K562 (cell line): ENCODE results near the gene GOLGA8J. TPM values are rescaled to one million over a fixed set of nuclear protein-coding genes. Genes with fewer than 3 reads are reported as not detected.

Experiments used
- ATAC-seq: fragments of 200-7000 bp; cut with Tn5 transposase; 3 replicates; pipeline ENCODE4 v1.9.1; 2020; ENCODE audit warnings: moderate library complexity
- BruUV-seq: library from RNA; stranded (reverse); fragments of 400-500 nt; replicated peaks from 2 replicates; lab custom pipeline; 2021; lab: Mats Ljungman, UMichigan
- CTCF ChIA-PET: fragments of 300-600 bp; formaldehyde crosslinking; extraction: SDS; loops from one replicate; lab custom pipeline; 2021; ENCODE audit warnings: low intra/inter-chr PET ratio; lab: Yijun Ruan, JAX
- POLR2A ChIA-PET: fragments of 300-600, 350-650 bp; sonication (Branson Sonifier 250); formaldehyde crosslinking; extraction: SDS; loops from one replicate; lab custom pipeline; 2021; ENCODE audit warnings: antibody characterized with exemption, inconsistent platforms; lab: Yijun Ruan, JAX
- DNase-seq, 4 experiments: peaks; one replicate each; pipeline versions ENCODE4 v3.0.0 to v3.0.0-alpha.2; 2011 to 2018; ENCODE audit warnings: low spot score in 3 of 4, mixed read lengths in 3 of 4; ENCODE audit errors: extremely low read depth in 1 of 4
- FAIRE-seq: peaks from 2 replicates; lab custom pipeline; 2011; peaks lifted over from hg19 to GRCh38; lab: Jason Lieb, UNC
- H2AFZ ChIP-seq: 2 replicates; pipeline ENCODE4 v1.6.0; 2011; ENCODE audit warnings: low read depth, low read length, control low read depth, inconsistent platforms
- H3K27ac ChIP-seq: fragments of 200-600 bp; 3 replicates; pipeline ENCODE4 v1.8.0; 2011; ENCODE audit warnings: low read depth, mild to moderate bottlenecking, control low read depth, inconsistent platforms, low read length, moderate library complexity, mixed read lengths; ENCODE audit errors: extremely low read depth
- H3K27me3 ChIP-seq, 2 experiments: fragments of 300-600 bp in 1 of 2; 2 replicates in 1 of 2; 3 replicates in 1 of 2; pipeline versions ENCODE4 v1.6.0 to v1.8.0; 2011; ENCODE audit warnings: inconsistent platforms in 2 of 2, low read length in 2 of 2, mild to moderate bottlenecking in 1 of 2, mixed read lengths in 1 of 2, moderate library complexity in 1 of 2; ENCODE audit not compliant: control insufficient read depth in 2 of 2, insufficient read depth in 2 of 2
- H3K36me3 ChIP-seq: fragments of 300-600 bp; 3 replicates; pipeline ENCODE4 v1.8.0; 2011; ENCODE audit warnings: mild to moderate bottlenecking, low read length, inconsistent platforms; ENCODE audit not compliant: control insufficient read depth, insufficient read depth
- H3K4me1 ChIP-seq, 2 experiments: fragments of 200-600 bp in 1 of 2; replicated peaks in 1 of 2; 2 replicates in 1 of 2; 3 replicates in 1 of 2; pipeline versions ENCODE4 v1.5.1 to v1.8.0; 2011; ENCODE audit warnings: inconsistent platforms in 2 of 2, low read length in 2 of 2, mild to moderate bottlenecking in 1 of 2, mixed read lengths in 1 of 2, moderate library complexity in 1 of 2; ENCODE audit not compliant: control insufficient read depth in 2 of 2, insufficient read depth in 2 of 2
- H3K4me2 ChIP-seq: 2 replicates; pipeline ENCODE4 v1.6.1; 2011; ENCODE audit warnings: low read length, control low read depth, inconsistent platforms, mixed read lengths; ENCODE audit not compliant: insufficient read depth
- H3K4me3 ChIP-seq: fragments of 200-600 bp; sonication (generic), shearing (Covaris generic); 2 replicates; pipeline ENCODE4 v1.5.1; 2016; ENCODE audit warnings: control low read depth, inconsistent platforms
- H3K79me2 ChIP-seq: fragments of 200-600 bp; 3 replicates; pipeline ENCODE4 v1.8.0; 2011; ENCODE audit warnings: low read length, inconsistent platforms; ENCODE audit not compliant: control insufficient read depth, insufficient read depth
- H3K9ac ChIP-seq, 2 experiments: 2 replicates each; pipeline versions ENCODE4 v1.6.0 to v1.6.1; 2011; ENCODE audit warnings: low read depth in 2 of 2, low read length in 2 of 2, control low read depth in 1 of 2, inconsistent platforms in 1 of 2, mild to moderate bottlenecking in 1 of 2, mixed read lengths in 1 of 2; ENCODE audit not compliant: insufficient read depth in 1 of 2
- H3K9me1 ChIP-seq: one replicate; pipeline ENCODE4 v1.6.0; 2011; ENCODE audit warnings: inconsistent platforms, mild to moderate bottlenecking, low read length, moderate library complexity; ENCODE audit not compliant: control insufficient read depth, insufficient read depth
- H3K9me3 ChIP-seq: replicated peaks from 2 replicates; pipeline ENCODE4 v1.5.1; 2011; ENCODE audit warnings: low read depth, low read length, inconsistent platforms; ENCODE audit not compliant: control insufficient read depth, insufficient read depth
- H4K20me1 ChIP-seq: replicated peaks from 2 replicates; pipeline ENCODE4 v1.6.1; 2011; ENCODE audit warnings: low read length, inconsistent platforms, mixed read lengths; ENCODE audit not compliant: control insufficient read depth, insufficient read depth
- POLR2B ChIP-seq: fragments of 450-650 bp; IDR thresholded peaks from 2 replicates; pipeline ENCODE4 v1.6.1; 2018; ENCODE audit warnings: low read depth; ENCODE audit not compliant: partially characterized antibody
- WGBS: fragments of 100-300 bp; shearing (Covaris generic); methylation state at CpG from one replicate; pipeline ENCODE4 v1.1.6; 2016; ENCODE audit warnings: low coverage, mixed read lengths; ENCODE audit not compliant: insufficient coverage; ENCODE audit errors: missing lambda C conversion rate; 5-methylcytosine and 5-hydroxymethylcytosine counted together
- in situ Hi-C: fragments of 300-500 bp; cut with MboI; formaldehyde crosslinking; loops from 4 replicates; pipeline ENCODE4 v1.15.0; 2018; ENCODE audit warnings: inconsistent platforms, mixed read lengths
- intact Hi-C: fragments of 100-400 bp; cut with micrococcal nuclease; formaldehyde crosslinking; loops from 2 replicates; pipeline ENCODE4 v1.14.2; 2022
- polyA plus RNA-seq, 8 experiments: library from polyadenylated mRNA; depleted of rRNA in 4 of 8; stranded (reverse) in 5 of 8; unstranded in 3 of 8; fragments of >200 nt; fragmentation: Nextera tagmentation in 2 of 8; fragmentation: Illumina TruSeq in 1 of 8; extraction: Ambion mirVana in 2 of 8; extraction: Trizol in 1 of 8; gene quantifications; 2 replicates each; pipeline versions ENCODE4 v1.2.1 to v1.2.3, GENCODE V29; 2011 to 2014; ENCODE audit warnings: inconsistent platforms in 1 of 8, missing spikeins in 1 of 8
- total RNA-seq, 7 experiments: library from RNA; depleted of rRNA in 6 of 7; stranded (reverse); fragments of >200 nt in 6 of 7; fragmentation: Illumina TruSeq in 2 of 7; extraction: Trizol in 2 of 7; gene quantifications; 2 replicates each; pipeline versions ENCODE4 v1.2.1 to v1.2.3, GENCODE V29; 2011 to 2021; ENCODE audit warnings: low replicate concordance in 1 of 7
- TF ChIP-seq, protein P1 (sequence below), 3 experiments: IDR thresholded peaks in 2 of 3; conservative IDR thresholded peaks in 1 of 3; 2 replicates each; pipeline ENCODE4 v1.5.1; 2011 to 2012; ENCODE audit warnings: low read length in 3 of 3, mild to moderate bottlenecking in 3 of 3, control low read depth in 2 of 3, improper control_type of control experiment in 1 of 3, inconsistent platforms in 1 of 3, low read depth in 1 of 3, mixed read lengths in 1 of 3, moderate library complexity in 1 of 3; ENCODE audit not compliant: insufficient read depth in 2 of 3
- TF ChIP-seq, protein P2 (sequence below): fragments of 450-650 bp; IDR thresholded peaks from 2 replicates; pipeline ENCODE4 v1.6.1; 2017; ENCODE audit warnings: mild to moderate bottlenecking, moderate library complexity

Gene GOLGA8J
- total and polyA plus RNA-seq, 9 of the 15 experiments (the other 6 are each of a cell fraction or from before 2014, with no cell fraction given), result not detected

DNA sequence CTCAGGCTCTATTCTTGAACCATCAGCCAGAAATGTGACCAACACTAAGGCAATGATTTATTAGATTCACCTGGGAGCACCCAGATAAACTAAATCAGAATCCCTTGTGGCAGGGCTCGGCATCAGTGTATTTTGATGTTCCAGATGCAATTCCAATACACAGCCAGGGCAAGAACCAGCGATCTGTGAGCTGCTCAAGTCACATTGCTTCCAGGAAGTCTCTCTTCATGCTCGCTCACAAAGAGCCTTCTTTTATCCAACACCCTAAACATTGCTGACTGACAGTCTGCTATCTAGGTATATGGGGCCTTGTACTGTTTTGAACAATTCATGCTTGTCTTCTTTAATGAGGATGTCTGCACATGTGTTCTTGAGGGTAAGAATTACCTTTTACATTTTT is 40.9 kb upstream of the GOLGA8J start:
- H3K4me3 ChIP-seq, result no peak overlapping the region
- no peak for ATAC-seq
- no peaks in the 10 kb centered on the region for H3K4me1 ChIP-seq
- no peaks in the 10 kb centered on the region for H4K20me1 ChIP-seq
- TF ChIP-seq, protein P1, sequence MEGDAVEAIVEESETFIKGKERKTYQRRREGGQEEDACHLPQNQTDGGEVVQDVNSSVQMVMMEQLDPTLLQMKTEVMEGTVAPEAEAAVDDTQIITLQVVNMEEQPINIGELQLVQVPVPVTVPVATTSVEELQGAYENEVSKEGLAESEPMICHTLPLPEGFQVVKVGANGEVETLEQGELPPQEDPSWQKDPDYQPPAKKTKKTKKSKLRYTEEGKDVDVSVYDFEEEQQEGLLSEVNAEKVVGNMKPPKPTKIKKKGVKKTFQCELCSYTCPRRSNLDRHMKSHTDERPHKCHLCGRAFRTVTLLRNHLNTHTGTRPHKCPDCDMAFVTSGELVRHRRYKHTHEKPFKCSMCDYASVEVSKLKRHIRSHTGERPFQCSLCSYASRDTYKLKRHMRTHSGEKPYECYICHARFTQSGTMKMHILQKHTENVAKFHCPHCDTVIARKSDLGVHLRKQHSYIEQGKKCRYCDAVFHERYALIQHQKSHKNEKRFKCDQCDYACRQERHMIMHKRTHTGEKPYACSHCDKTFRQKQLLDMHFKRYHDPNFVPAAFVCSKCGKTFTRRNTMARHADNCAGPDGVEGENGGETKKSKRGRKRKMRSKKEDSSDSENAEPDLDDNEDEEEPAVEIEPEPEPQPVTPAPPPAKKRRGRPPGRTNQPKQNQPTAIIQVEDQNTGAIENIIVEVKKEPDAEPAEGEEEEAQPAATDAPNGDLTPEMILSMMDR (IDR thresholded peaks at IDR 0.05 in 2 of 3, conservative IDR thresholded peaks at IDR 0.05 in 1 of 3; ENCODE audit: insufficient read depth in 2 of 3, low read depth in 1 of 3, low read length in 3 of 3), result no peak
- TF ChIP-seq POLR2B, result no peak
- TF ChIP-seq, protein P2, sequence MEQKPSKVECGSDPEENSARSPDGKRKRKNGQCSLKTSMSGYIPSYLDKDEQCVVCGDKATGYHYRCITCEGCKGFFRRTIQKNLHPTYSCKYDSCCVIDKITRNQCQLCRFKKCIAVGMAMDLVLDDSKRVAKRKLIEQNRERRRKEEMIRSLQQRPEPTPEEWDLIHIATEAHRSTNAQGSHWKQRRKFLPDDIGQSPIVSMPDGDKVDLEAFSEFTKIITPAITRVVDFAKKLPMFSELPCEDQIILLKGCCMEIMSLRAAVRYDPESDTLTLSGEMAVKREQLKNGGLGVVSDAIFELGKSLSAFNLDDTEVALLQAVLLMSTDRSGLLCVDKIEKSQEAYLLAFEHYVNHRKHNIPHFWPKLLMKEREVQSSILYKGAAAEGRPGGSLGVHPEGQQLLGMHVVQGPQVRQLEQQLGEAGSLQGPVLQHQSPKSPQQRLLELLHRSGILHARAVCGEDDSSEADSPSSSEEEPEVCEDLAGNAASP, result no peak
- no TSS peak for BruUV-seq
- ChIA-PET CTCF (no interaction called here), POLR2A (no interaction called here)
- no peak overlapping the region for H3K9ac ChIP-seq
- in situ Hi-C loops (no loop called here), intact Hi-C loops (loop anchor here (10.0 kb wide), 1 partner anchor 47 kb away; no protein-coding TSS in a partner anchor)
- no peaks in the 10 kb centered on the region for H3K79me2 ChIP-seq
- no peaks in the 10 kb centered on the region for H3K9me1 ChIP-seq
- H2AFZ ChIP-seq, result no peak overlapping the region
- WGBS, result 3% methylated on average over 3 of the region's 3 CpGs
- DNase-seq, result no peak
- no peak overlapping the region for H3K27ac ChIP-seq
- H3K27me3 ChIP-seq, result peaks cover 0 to 4% of the 10 kb centered on the region in 2 experiments; a peak in 3 of 5 replicates
- no peak overlapping the region for H3K4me2 ChIP-seq
- no peaks in the 10 kb centered on the region for H3K36me3 ChIP-seq
- no peaks in the 10 kb centered on the region for H3K9me3 ChIP-seq
- FAIRE-seq, result no peak
